Germinal center (tissue), 1 donor: ENCODE results near the gene UGGT1.

Experiments used
- DNase-seq: peaks from one replicate; pipeline ENCODE4 v3.0.0; 2012; ENCODE audit warnings: mixed read lengths, low spot score

The UGGT1 gene

GRCh38 chr2:128105072-128105471 is 14.1 kb downstream of the UGGT1 start:
- no peak for DNase-seq

DNA sequence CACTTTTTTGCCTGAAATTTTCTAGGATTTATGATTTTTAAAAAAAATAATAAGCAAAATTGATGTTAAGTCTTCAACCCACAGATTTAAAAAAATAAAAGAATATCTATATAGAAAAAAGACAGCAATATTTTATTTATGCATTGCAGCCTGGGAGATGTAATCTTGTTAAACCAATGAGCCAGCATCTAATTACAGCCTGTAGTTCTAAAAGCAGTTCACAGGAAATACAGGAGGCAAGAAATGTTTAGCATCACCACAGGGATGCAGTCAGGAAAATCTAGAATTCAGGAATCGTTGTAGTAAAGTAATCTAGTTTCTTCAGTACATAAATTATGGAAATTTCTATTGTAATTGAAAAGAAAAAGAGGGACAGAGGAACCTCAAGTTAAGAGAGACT is 17.2 kb downstream of the UGGT1 start:
- DNase-seq: no peak

DNA sequence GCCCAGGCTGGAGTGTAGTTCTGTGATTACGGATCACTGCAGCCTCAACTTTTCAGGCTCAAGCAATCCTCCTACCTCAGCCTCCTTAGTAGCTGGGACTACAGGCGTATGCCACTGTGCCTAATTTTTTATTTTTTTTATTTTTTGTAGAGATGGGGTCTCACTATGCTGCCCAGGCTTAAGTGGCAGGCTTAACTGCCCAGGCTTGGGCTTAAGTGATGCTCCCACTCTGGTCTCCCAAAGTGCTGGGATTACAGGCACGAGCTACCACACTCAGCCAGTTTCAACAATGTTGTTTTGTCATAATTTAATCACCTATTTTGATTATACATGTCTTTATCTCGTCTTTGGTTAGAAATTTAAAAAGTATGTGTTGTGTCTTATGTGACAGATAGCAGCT is 18.2 kb downstream of the UGGT1 start:
- no peak for DNase-seq

DNA sequence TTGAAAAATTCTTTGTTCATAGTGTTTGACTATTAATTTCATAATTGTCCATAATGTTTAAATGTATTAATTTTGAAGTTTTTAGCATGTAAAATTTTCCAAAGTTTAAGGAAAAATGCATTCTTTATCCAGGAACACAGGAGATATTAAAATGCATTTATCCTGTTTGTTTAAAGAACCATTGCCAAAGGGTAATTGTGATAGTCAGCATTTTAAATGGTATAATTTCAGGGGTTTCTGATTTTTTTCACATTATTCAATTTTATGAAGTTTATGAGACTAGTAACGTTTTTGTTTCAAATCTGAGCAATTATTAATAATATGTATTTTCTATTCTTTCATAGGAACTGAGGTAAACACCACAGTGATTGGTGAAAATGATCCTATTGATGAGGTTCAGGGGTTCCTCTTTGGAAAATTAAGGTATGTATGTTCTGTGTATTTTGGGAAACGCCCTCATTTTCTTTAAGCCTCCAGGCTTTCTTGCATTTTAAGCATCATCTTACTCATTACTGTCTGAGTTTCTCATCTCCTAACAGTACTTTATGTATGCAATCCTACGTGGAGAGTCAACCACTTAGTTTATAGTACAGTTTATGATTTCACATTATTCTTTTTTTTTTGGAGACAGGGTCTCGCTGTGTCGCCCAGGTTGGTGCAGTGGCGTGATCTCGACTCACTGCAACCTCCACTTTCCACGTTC is 25.1 kb downstream of the UGGT1 start:
- no peak for DNase-seq

- DNase-seq: no peak
Observed at GRCh38 chr2:128134573-128134972, 43.6 kb downstream of the UGGT1 start.

GRCh38 chr2:128137094-128137616 is 46.2 kb downstream of the UGGT1 start:
- no peak for DNase-seq

DNA sequence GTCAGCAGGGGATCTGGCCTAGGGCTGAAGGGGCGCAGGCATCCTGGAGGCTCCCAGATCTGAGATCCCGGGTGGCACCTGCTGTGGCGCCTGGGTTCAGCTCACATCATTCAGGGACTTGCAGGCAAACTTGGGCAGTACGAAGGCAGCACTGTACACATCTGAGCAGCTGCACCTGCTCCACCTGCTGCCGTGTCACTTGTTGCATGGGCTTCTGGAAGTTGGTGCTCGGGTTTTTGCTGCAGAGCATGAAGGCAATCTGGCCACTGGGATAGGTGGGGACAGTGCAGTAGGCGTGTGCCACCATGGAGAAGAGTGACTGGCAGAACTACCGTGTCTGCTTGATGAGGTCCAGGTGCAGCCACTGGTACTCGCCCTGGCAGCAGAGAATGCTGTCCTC is 48.6 kb downstream of the UGGT1 start:
- no peak for DNase-seq

- no peak for DNase-seq
Observed at GRCh38 chr2:128145651-128146050, 54.7 kb downstream of the UGGT1 start.

DNA sequence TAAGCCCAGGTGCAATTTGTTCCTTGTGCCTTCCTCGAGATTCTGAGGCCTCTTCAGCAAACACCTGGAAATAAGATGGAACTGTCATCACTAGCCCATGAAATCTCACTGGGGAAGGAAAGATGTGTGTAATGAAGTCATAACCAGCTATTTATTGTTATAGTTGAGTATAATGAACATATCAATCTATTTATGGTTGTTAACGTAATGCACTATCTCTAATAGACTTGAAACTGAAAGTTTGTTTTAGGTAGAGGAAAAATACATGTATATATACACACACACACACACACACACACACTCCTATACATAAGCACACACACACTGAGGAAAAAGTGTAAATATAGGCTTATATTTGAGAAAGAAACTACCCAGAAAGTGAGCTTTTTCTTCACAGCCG is 62.8 kb downstream of the UGGT1 start:
- no peak for DNase-seq

DNA sequence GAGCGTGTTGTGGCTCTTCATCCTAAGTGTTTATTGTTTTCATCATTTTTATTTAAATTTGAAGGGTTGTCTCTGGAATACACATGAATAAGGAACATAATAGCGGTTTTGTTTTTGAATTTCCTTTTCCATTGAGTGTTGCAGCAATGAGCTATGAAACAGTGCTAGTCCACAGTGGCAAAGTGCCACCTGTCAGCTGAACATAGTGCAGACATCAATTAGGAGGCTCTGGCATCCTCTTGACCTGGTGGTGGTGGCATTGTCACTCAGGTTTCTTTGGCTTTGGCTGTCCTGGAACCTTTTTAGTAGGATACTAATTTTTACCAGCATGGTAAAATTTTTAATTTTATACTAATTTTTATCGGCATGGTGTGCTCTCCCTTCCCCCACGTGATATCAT is 63.2 kb downstream of the UGGT1 start:
- no peak for DNase-seq

DNA sequence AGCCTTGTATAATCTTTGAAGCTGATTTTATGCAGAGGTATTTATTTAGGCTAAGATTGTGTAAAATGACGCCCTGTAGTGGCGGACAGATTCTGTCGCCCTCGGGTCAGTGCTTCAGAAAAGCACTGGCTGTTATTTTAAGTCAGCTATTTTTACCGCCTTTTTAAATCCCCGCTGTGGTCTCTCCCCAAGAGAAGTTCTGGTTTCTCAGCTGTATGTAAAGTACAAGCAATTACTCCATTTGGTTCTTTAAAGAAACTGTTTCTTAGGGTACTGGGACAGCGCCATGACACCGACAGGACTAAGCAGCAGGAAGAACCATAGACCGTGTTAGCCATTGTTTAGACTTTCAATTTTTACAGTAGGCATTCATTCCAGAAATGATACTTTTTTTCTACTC is 65.0 kb downstream of the UGGT1 start:
- DNase-seq: peak; percentile 62

DNA sequence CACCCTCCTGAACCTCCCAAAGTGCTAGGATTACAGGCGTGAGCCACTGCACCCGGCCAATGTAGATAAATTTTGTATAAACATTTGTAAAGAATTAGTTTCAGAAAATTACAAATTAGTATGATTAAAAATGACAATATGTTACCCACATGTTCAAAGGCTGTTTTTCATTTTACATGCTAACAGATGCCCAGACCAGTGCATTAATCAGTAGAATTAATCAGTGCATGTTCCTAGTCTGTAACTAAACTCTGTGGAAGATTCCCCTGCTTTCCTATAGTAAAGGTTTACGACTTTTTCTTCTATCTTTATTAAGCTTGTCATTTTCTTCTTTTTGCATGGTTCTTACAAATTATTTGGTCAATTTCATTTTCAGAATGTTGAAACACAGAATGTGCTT is 65.8 kb downstream of the UGGT1 start:
- no peak for DNase-seq

DNA sequence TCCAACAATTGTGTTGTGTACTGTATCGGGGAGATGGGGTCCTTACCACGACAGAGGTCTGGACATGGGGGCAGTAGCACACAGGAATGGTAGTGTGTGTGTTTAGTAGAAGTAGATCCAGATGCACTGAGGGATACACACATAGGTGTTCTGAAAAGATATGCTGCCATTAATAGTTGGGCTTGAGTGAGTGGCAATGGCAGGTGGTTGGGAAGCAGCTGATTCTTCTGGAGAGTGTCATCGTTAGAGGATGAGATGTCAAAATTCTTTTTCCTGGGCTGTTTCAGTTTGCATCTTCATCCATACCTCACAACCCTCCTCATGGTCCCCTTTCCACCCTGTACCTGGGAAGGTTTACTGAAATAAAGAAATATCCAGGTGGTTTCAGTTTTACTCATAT is 66.6 kb downstream of the UGGT1 start:
- DNase-seq: no peak

DNA sequence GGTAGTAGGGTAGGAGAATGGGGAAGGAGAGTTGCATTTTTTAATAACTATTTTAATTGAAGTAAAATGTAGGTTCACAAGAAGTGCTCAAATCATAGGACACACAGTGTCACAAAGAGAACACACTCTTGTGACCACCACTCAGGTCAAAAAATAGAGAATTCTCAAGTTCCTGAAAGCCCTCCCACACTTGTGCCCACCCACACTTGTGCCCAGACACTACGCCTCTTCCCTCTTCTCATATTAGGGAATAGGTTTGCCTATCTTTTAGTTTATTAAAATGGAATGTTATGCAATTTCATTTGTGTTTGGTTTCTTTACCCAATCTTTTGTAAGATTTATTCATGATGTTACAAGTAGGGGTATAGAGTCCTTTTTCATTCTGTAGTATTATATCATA is 67.2 kb downstream of the UGGT1 start:
- DNase-seq: no peak

GRCh38 chr2:128159437-128159836 is 68.4 kb downstream of the UGGT1 start:
- no peak for DNase-seq

GRCh38 chr2:128160616-128161275 is 69.7 kb downstream of the UGGT1 start:
- no peak for DNase-seq

GRCh38 chr2:128162266-128162665 is 71.3 kb downstream of the UGGT1 start:
- no peak for DNase-seq

DNA sequence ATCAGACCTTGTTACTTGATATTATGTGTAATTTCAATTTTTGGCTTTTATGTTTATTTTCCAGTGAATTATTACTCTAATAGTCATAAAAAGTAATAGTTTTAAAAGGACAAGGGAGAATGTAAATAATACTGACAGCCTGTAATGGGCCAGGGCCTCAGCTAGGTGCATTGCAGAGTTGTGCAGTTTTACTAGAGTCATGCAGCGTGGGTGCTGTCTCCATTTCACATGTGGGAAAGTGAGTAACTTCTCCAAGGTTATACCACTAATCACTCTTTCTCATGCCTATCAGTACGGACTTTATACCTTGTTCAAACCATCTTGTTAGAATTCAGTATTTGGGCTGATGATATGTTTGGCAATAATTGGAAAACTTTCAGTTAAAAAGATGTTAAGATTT is 73.3 kb downstream of the UGGT1 start:
- DNase-seq: no peak

GRCh38 chr2:128166746-128167353 is 75.8 kb downstream of the UGGT1 start:
- DNase-seq: no peak

DNA sequence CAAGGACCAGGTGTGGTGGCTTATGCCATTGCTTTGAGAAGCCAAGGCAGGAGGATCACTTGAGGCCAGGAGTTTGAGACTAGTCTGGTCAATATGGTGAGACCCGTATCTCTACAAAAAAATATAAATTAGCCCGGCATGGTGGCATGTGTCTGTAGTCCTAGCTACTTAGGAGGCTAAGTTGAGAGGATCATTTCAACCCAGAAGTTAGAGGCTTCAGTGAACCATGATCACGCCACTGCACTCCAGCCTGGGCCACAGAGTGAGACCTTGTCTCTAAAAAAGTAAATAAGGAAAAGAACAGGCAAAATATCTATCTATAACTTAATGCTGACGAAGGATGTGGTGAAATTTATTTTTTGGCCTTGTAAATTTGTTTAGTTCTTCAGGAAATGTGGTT is 78.1 kb downstream of the UGGT1 start:
- DNase-seq: no peak

DNA sequence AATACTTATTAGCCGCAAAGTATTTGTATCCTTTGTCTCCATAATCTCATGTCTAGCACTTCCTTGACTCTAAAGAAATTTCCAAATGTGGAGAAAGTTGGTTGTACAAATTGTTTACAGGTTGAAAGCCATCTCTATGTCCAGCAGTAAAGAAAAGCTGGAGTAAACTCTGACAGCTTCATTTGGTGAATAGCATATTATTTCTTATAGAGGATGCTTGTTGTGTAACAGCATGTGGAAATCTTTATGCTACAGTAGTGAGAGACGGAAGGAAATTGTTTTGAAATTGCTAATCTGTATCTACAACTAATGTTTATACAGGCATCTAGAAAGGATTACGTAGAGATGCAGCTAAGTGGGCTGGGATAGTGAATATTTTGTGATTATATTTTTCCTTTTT is 78.5 kb downstream of the UGGT1 start:
- DNase-seq: no peak

DNA sequence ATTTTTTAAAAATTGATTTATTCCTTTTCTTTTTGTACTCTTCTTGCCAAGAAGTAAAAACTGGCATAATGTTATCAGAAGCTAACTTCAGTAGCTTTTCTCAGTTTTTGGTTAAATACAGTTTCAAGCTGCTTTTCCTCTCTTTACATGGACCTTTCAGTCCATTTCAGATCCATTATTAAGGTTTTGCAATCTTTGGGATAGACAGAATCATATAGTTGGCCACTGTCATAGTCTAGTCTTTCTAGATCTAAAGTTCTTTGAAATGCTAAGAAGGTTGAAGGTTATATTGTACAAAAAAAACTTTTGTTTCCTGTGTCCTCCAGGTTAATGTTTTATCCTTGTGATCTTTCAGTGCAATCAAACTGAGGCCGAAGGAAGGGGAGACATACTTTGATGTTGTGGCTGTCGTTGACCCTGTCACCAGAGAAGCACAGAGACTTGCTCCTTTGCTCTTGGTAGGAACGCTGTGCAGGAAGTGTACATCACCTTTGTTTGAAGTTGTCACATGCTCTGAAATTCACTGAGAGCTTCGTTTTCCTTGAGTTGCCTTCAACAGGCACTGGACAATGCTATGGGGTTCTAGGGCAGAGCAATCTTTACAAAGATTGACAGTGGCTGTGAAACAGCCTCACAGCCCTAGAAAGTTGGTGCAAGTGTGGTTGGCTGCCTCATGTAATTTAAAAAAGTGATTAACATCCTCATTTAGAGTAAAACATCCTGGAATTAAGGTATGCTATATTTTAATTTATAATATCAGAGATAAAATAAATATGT is 79.1 kb downstream of the UGGT1 start:
- DNase-seq: no peak

- no peak for DNase-seq
Observed at GRCh38 chr2:128170776-128171175, 79.8 kb downstream of the UGGT1 start.
